Loucy (cell line): ENCODE results near the gene PHKA1.

Experiments used
- H2AFZ ChIP-seq: fragments of 200-600 bp; sonication (generic); 2 replicates; pipeline ENCODE4 v1.6.0; 2016; ENCODE audit warnings: antibody characterized with exemption, mild to moderate bottlenecking, low read length, moderate library complexity
- H3F3A ChIP-seq: fragments of 200-600 bp; 2 replicates; pipeline ENCODE4 v1.6.0; 2016; ENCODE audit warnings: antibody characterized with exemption, low read depth, mild to moderate bottlenecking
- H3K27me3 ChIP-seq: fragments of 200-600 bp; sonication (generic); 2 replicates; pipeline ENCODE4 v1.6.1; 2014; ENCODE audit warnings: low read length, mild to moderate bottlenecking; ENCODE audit not compliant: insufficient read depth, poor library complexity, severe bottlenecking
- H3K36me3 ChIP-seq: fragments of 200-600 bp; sonication (generic); 2 replicates; pipeline ENCODE4 v1.6.1; 2016; ENCODE audit warnings: low read length; ENCODE audit not compliant: insufficient read depth
- H3K4me1 ChIP-seq: fragments of 200-600 bp; sonication (generic); 2 replicates; pipeline ENCODE4 v1.5.1; 2014; ENCODE audit warnings: low read length, mild to moderate bottlenecking; ENCODE audit not compliant: insufficient read depth, poor library complexity, severe bottlenecking
- H3K4me2 ChIP-seq: fragments of 200-600 bp; sonication (generic); 2 replicates; pipeline ENCODE4 v1.6.0; 2014; ENCODE audit warnings: antibody characterized with exemption, low read length, low read depth, mild to moderate bottlenecking; ENCODE audit not compliant: poor library complexity, severe bottlenecking
- H3K4me3 ChIP-seq: fragments of 200-600 bp; sonication (generic); 2 replicates; pipeline ENCODE4 v1.5.1; 2014; ENCODE audit warnings: low read length, mild to moderate bottlenecking, mixed read lengths; ENCODE audit not compliant: poor library complexity, severe bottlenecking
- H3K79me2 ChIP-seq: fragments of 200-600 bp; sonication (generic); 2 replicates; pipeline ENCODE4 v1.6.1; 2014; ENCODE audit warnings: low read length; ENCODE audit not compliant: insufficient read depth
- H3K9ac ChIP-seq: fragments of 200-600 bp; sonication (generic); 2 replicates; pipeline ENCODE4 v1.6.0; 2014; ENCODE audit warnings: mild to moderate bottlenecking, low read depth, low read length, moderate library complexity; ENCODE audit not compliant: poor library complexity, severe bottlenecking
- H3K9me2 ChIP-seq: fragments of 200-600 bp; sonication (generic); replicated peaks from 2 replicates; pipeline ENCODE4 v1.6.1; 2016; ENCODE audit warnings: low read depth, low read length, mixed read lengths
- H3K9me3 ChIP-seq: fragments of 200-600 bp; sonication (generic); 2 replicates; pipeline ENCODE4 v1.6.1; 2014; ENCODE audit warnings: mild to moderate bottlenecking, antibody characterized with exemption, low read length, low read depth; ENCODE audit not compliant: insufficient read depth
- H4K20me1 ChIP-seq: fragments of 200-600 bp; sonication (generic); 2 replicates; pipeline ENCODE4 v1.6.0; 2014; ENCODE audit warnings: antibody characterized with exemption, low read length, mild to moderate bottlenecking; ENCODE audit not compliant: insufficient read depth, poor library complexity, severe bottlenecking
- EZH2phosphoT487 ChIP-seq: fragments of 200-600 bp; IDR thresholded peaks from 2 replicates; pipeline ENCODE4 v1.6.1; 2018; ENCODE audit warnings: antibody characterized with exemption, mild to moderate bottlenecking, moderate library complexity, borderline replicate concordance
- TF ChIP-seq, protein P1 (sequence below): fragments of 200-600 bp; sonication (generic); conservative IDR thresholded peaks from 2 replicates; pipeline ENCODE4 v1.5.1; 2014; ENCODE audit warnings: mild to moderate bottlenecking, antibody characterized with exemption, low read length

The PHKA1 gene

DNA sequence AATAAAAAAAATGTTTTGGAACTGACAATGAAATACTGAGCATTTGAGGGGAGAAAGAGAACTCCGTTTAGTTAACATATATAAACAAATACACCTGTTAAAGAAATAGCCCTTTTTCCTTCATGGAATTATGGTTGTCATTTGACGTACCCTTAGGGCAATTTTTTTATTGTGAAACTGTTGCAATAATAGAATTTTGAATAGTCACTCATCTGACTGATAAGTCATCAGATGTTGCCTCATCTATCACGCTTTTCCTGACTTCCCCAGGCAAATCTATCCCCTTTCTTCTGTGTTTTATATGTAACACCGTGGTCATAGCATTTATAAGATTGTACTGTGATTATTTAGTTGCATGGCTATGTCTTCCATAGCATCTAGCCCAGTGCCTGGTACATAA is 72.5 kb downstream of the PHKA1 start:
- Histone ChIP-seq H3K9me2 (no peaks in the 10 kb centered on the region), H3F3A (no peaks in the 10 kb centered on the region), H3K9me3 (no peaks in the 10 kb centered on the region), H3K27me3 (no peaks in the 10 kb centered on the region), H3K9ac (no peak overlapping the region), H2AFZ (no peak overlapping the region), H3K4me3 (no peak overlapping the region), H4K20me1 (no peaks in the 10 kb centered on the region), H3K4me1 (no peaks in the 10 kb centered on the region), H3K36me3 (no peaks in the 10 kb centered on the region), H3K79me2 (no peaks in the 10 kb centered on the region), H3K4me2 (no peak overlapping the region)
- TF ChIP-seq, protein P1, sequence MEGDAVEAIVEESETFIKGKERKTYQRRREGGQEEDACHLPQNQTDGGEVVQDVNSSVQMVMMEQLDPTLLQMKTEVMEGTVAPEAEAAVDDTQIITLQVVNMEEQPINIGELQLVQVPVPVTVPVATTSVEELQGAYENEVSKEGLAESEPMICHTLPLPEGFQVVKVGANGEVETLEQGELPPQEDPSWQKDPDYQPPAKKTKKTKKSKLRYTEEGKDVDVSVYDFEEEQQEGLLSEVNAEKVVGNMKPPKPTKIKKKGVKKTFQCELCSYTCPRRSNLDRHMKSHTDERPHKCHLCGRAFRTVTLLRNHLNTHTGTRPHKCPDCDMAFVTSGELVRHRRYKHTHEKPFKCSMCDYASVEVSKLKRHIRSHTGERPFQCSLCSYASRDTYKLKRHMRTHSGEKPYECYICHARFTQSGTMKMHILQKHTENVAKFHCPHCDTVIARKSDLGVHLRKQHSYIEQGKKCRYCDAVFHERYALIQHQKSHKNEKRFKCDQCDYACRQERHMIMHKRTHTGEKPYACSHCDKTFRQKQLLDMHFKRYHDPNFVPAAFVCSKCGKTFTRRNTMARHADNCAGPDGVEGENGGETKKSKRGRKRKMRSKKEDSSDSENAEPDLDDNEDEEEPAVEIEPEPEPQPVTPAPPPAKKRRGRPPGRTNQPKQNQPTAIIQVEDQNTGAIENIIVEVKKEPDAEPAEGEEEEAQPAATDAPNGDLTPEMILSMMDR: no peak
- no peak for TF ChIP-seq EZH2phosphoT487

DNA sequence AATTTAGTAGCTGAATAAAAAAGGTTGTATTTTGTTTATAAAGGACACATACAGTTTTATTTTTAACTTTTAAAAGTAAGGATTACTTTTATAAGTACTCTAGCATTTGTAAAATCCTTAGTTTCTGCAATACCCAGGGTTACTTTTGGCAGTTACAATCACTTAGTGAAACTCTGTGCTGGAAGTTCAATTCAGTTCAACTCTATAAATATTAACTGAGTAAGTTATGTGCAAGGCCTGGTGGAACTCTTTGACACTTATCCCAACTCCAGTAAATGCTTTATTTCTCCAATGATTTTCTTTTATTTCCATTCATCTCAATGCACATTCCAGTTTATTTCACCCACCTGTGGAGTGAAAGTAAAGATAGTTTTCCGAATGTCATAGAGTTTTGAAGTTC is 78.2 kb downstream of the PHKA1 start:
- no peak overlapping the region for H2AFZ ChIP-seq
- H3F3A ChIP-seq: no peaks in the 10 kb centered on the region
- H3K36me3 ChIP-seq: no peaks in the 10 kb centered on the region
- H3K9me2 ChIP-seq: no peaks in the 10 kb centered on the region
- H3K79me2 ChIP-seq: no peaks in the 10 kb centered on the region
- no peak overlapping the region for H3K4me3 ChIP-seq
- H3K9me3 ChIP-seq: no peaks in the 10 kb centered on the region
- H3K27me3 ChIP-seq: no peaks in the 10 kb centered on the region
- H3K4me1 ChIP-seq: no peaks in the 10 kb centered on the region
- TF ChIP-seq, protein P1: no peak
- TF ChIP-seq EZH2phosphoT487: no peak
- H4K20me1 ChIP-seq: no peaks in the 10 kb centered on the region
- H3K9ac ChIP-seq: no peak overlapping the region
- no peak overlapping the region for H3K4me2 ChIP-seq

DNA sequence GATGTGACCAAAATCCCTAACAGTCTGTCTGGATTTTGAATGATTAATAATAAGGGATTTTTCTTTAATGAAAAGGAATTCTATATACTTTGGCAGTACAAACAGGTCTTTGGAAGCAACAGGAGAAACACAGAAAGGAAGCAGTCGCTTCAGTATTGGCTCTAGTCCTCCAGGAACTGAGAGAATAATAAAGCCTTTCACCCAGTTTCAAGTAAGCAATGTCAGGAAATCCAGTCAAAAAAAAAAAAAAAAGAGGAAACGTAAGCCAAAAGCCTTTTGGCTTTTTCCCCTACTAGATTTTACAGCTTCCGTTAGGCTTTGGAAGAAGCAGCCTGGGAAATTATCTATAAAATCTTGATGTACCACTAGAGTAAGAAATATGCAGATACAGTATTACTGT is 79.8 kb downstream of the PHKA1 start:
- Histone ChIP-seq H3K9me2 (no peaks in the 10 kb centered on the region), H4K20me1 (no peaks in the 10 kb centered on the region), H3K4me3 (no peak overlapping the region), H3K4me1 (no peaks in the 10 kb centered on the region), H3K36me3 (no peaks in the 10 kb centered on the region), H3K9ac (no peak overlapping the region), H3K9me3 (no peaks in the 10 kb centered on the region), H3K79me2 (no peaks in the 10 kb centered on the region), H3F3A (no peaks in the 10 kb centered on the region), H3K4me2 (no peak overlapping the region), H3K27me3 (no peaks in the 10 kb centered on the region), H2AFZ (no peak overlapping the region)
- TF ChIP-seq, protein P1: no peak
- no peak for TF ChIP-seq EZH2phosphoT487
